A673 (cell line): ENCODE results near the gene MYCL. TPM values are rescaled to one million over a fixed set of nuclear protein-coding genes. Genes with fewer than 3 reads are reported as not detected.

ENCODE experiments used
- BruUV-seq: library from RNA; stranded (reverse); fragments of 400-500 nt; replicated peaks from 2 replicates; lab custom pipeline; 2021; lab: Mats Ljungman, UMichigan
- CTCF ChIA-PET: fragments of 300-600 bp; sonication (Branson Sonifier 250); formaldehyde crosslinking; loops from one replicate; lab custom pipeline; 2022; ENCODE audit warnings: antibody characterized with exemption; lab: Charles Lee
- POLR2A ChIA-PET: fragments of 300-600 bp; sonication (Branson Sonifier 250); formaldehyde crosslinking; loops from one replicate; lab custom pipeline; 2022; ENCODE audit warnings: antibody characterized with exemption; ENCODE audit not compliant: low non-redundant PET; lab: Charles Lee
- DNase-seq: peaks from one replicate; pipeline ENCODE4 v3.0.0-alpha.2; 2015; ENCODE audit warnings: low spot score
- H3K27ac ChIP-seq: fragments of 200-600 bp; sonication (generic); 2 replicates; pipeline ENCODE4 v1.5.1; 2016; ENCODE audit warnings: mixed run types, low read depth, mild to moderate bottlenecking, mixed read lengths, antibody characterized with exemption, low read length; ENCODE audit not compliant: poor library complexity, severe bottlenecking
- H3K27me3 ChIP-seq: fragments of 200-600 bp; sonication (generic); replicated peaks from 2 replicates; pipeline ENCODE4 v1.6.1; 2017; ENCODE audit warnings: mixed run types, low read depth, mild to moderate bottlenecking, mixed read lengths, antibody characterized with exemption, low read length; ENCODE audit not compliant: insufficient read depth, poor library complexity
- H3K36me3 ChIP-seq: fragments of 200-600 bp; sonication (generic); 2 replicates; pipeline ENCODE4 v1.6.1; 2016; ENCODE audit warnings: mixed run types, mild to moderate bottlenecking, mixed read lengths, antibody characterized with exemption, low read length; ENCODE audit not compliant: insufficient read depth, poor library complexity, severe bottlenecking
- H3K4me1 ChIP-seq: fragments of 200-600 bp; sonication (generic); 2 replicates; pipeline ENCODE4 v1.6.1; 2017; ENCODE audit warnings: mixed run types, mild to moderate bottlenecking, mixed read lengths, antibody characterized with exemption, low read length; ENCODE audit not compliant: insufficient read depth, poor library complexity, severe bottlenecking
- H3K4me3 ChIP-seq: fragments of 200-600 bp; sonication (generic); 2 replicates; pipeline ENCODE4 v1.5.1; 2016; ENCODE audit warnings: low read depth, mixed run types, mild to moderate bottlenecking, mixed read lengths, low read length; ENCODE audit not compliant: poor library complexity, severe bottlenecking
- H3K9me3 ChIP-seq: fragments of 200-600 bp; sonication (generic); 2 replicates; pipeline ENCODE4 v1.6.1; 2016; ENCODE audit warnings: mixed run types, low read depth, mild to moderate bottlenecking, mixed read lengths, antibody characterized with exemption, low read length; ENCODE audit not compliant: poor library complexity, severe bottlenecking
- EZH2 ChIP-seq: fragments of 200-600 bp; sonication (generic); IDR thresholded peaks from 2 replicates; pipeline ENCODE4 v1.6.1; 2017; ENCODE audit warnings: borderline replicate concordance, low read depth, mild to moderate bottlenecking, mixed read lengths, antibody characterized with exemption, low read length; ENCODE audit not compliant: poor library complexity, severe bottlenecking
- intact Hi-C: fragments of 100-400 bp; cut with micrococcal nuclease; formaldehyde crosslinking; loops from one replicate; pipeline ENCODE4 v1.10.0; 2022; ENCODE audit not compliant: unreplicated experiment
- total RNA-seq: library from RNA; stranded (reverse); gene quantifications from 2 replicates; pipeline ENCODE4 v1.2.3, GENCODE V29; 2021
- TF ChIP-seq, protein P1 (sequence below): fragments of 300-800, 200-600 bp; sonication (generic); conservative IDR thresholded peaks from 2 replicates; pipeline ENCODE4 v1.5.1; 2017; ENCODE audit warnings: low read depth, mild to moderate bottlenecking, antibody characterized with exemption, low read length, moderate library complexity, mixed read lengths

The MYCL gene
- total RNA-seq, 1 experiment from 2014 or later, result 0.58 TPM

- Histone ChIP-seq H3K36me3 (no peaks in the 10 kb centered on the region), H3K9me3 (no peaks in the 10 kb centered on the region), H3K4me3 (no peak overlapping the region), H3K4me1 (no peaks in the 10 kb centered on the region), H3K27ac (no peak overlapping the region), H3K27me3 (no peaks in the 10 kb centered on the region)
- no TSS peak for BruUV-seq
- ChIA-PET CTCF (no interaction called here), POLR2A (no interaction called here)
- TF ChIP-seq, protein P1, sequence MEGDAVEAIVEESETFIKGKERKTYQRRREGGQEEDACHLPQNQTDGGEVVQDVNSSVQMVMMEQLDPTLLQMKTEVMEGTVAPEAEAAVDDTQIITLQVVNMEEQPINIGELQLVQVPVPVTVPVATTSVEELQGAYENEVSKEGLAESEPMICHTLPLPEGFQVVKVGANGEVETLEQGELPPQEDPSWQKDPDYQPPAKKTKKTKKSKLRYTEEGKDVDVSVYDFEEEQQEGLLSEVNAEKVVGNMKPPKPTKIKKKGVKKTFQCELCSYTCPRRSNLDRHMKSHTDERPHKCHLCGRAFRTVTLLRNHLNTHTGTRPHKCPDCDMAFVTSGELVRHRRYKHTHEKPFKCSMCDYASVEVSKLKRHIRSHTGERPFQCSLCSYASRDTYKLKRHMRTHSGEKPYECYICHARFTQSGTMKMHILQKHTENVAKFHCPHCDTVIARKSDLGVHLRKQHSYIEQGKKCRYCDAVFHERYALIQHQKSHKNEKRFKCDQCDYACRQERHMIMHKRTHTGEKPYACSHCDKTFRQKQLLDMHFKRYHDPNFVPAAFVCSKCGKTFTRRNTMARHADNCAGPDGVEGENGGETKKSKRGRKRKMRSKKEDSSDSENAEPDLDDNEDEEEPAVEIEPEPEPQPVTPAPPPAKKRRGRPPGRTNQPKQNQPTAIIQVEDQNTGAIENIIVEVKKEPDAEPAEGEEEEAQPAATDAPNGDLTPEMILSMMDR, result no peak
- no peak for TF ChIP-seq EZH2
- DNase-seq, result no peak
- intact Hi-C loops, result no loop called here
Measured at GRCh38 chr1:39886757-39887231, 14.9 kb downstream of the MYCL start.

GRCh38 chr1:39885516-39885915 is 16.2 kb downstream of the MYCL start:
- Histone ChIP-seq H3K27me3 (no peaks in the 10 kb centered on the region), H3K4me3 (no peak overlapping the region), H3K27ac (no peak overlapping the region), H3K9me3 (no peaks in the 10 kb centered on the region), H3K4me1 (no peaks in the 10 kb centered on the region), H3K36me3 (no peaks in the 10 kb centered on the region)
- POLR2A ChIA-PET, result no interaction called here
- no TSS peak for BruUV-seq
- CTCF ChIA-PET, result no interaction called here
- TF ChIP-seq, protein P1, result no peak
- no peak for TF ChIP-seq EZH2
- intact Hi-C loops, result no loop called here
- no peak for DNase-seq

GRCh38 chr1:39882152-39882551 is 19.6 kb downstream of the MYCL start:
- Histone ChIP-seq H3K27ac (peak overlapping the region; percentile 93), H3K36me3 (peaks cover 9% of the 10 kb centered on the region), H3K4me3 (peak overlapping the region; percentile 100), H3K9me3 (no peaks in the 10 kb centered on the region), H3K4me1 (no peaks in the 10 kb centered on the region), H3K27me3 (no peaks in the 10 kb centered on the region)
- no TSS peak for BruUV-seq
- intact Hi-C loops, result no loop called here
- TF ChIP-seq EZH2, result no peak
- TF ChIP-seq, protein P1, result no peak
- ChIA-PET CTCF (no interaction called here), POLR2A (no interaction called here)
- no peak for DNase-seq
